Measurements from ENCODE around the gene PRB4.

DNA sequence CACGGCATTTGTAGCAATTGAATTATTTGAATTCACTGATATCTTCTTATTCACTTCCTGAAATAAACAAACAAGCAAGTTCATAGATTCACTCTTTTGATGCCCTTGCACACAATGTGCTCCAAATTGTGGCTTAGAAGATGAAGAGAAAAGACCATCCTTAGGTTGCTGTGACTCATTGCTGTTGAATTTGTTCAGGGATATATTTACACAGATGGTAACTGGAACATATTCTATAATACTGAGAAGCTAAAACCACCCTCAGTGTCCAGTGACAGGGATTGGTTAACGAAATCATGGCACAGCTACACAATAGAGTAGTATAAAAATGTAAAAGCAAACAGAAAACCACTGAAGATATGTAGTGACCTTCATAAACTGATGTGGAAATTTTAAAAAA lies 3.1 kb downstream of the PRB4 start:
- TF ChIP-seq CTCF (IDR thresholded peaks at IDR 0.05) (no peak), POLR2A (IDR thresholded peaks at IDR 0.05) (no peak)

Measured in stomach (tissue), 4 donors.